Activated naive CD4-positive, alpha-beta T cell treated with anti-CD3 and anti-CD28 coated beads, Interleukin-2, amount 50 U/mL, for 24 hours (primary cell): ENCODE results near the gene ABAT.
"Not testable (repeated sequence)": the region's sequence is repeated elsewhere in the genome, so short reads cannot be mapped to it uniquely, and the experiment has no call there.

Experiments
- H3K27ac Mint-ChIP-seq: one replicate; pipeline ENCODE4 v1.8.0; 2021; ENCODE audit warnings: mild to moderate bottlenecking, mixed read lengths
- H3K27me3 Mint-ChIP-seq: one replicate; pipeline ENCODE4 v1.8.0; 2021; ENCODE audit warnings: mixed read lengths
- H3K36me3 Mint-ChIP-seq: one replicate; pipeline ENCODE4 v1.8.0; 2021; ENCODE audit warnings: mixed read lengths
- H3K4me1 Mint-ChIP-seq: one replicate; pipeline ENCODE4 v1.8.0; 2021; ENCODE audit warnings: mixed read lengths
- H3K4me3 Mint-ChIP-seq: one replicate; pipeline ENCODE4 v1.8.0; 2021; ENCODE audit warnings: mild to moderate bottlenecking, mixed read lengths
- H3K9me3 Mint-ChIP-seq: one replicate; pipeline ENCODE4 v1.8.0; 2021; ENCODE audit warnings: mixed read lengths

Gene ABAT

DNA sequence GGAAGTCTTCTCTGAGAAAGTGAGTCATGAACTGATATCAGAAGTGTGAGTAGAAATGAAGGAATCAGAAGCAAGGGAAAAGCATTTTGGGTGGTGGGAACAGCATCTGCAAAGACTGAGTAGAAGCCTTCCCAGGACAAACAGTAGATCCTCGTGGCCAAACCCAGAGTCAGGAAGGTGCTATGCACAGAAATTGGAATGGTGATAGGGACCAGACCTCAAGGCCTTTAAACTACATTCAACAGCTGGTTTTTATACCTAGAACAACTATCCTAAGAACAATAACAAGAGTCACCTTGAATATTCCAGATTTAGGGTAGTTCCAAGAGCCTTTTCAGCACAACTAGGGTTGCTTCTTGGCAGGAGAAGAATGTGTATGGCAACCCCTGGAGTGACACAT, 15.3 kb downstream of the ABAT start:
- peaks cover 6% of the 10 kb centered on the region for H3K9me3 Mint-ChIP-seq

DNA sequence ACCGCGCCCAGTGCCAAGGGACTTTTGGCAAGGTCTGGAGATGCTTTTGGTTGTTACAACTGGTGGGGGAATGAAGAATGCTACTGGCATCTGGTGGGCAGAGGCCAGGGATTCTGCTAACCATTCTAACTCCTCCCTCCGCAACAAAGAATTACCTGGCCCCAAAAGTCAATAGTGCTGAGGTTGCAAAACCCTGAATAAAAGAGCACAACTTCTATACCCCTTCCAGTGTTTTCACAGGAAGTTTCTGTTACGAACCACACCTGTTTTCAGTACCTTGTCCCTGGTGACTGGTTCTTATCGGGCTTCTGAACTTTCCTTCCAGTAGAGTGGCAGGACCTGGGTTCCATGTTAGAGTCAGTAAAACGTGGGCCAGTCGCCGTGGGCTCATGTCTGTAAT, 17.3 kb downstream of the ABAT start:
- peaks cover 14% of the 10 kb centered on the region for H3K36me3 Mint-ChIP-seq

More for the DNA sequence above, 15.3 kb downstream of the ABAT start:
- H3K27ac Mint-ChIP-seq: no peak overlapping the region
- no peak overlapping the region for H3K4me3 Mint-ChIP-seq
- peaks cover 16% of the 10 kb centered on the region for H3K36me3 Mint-ChIP-seq
- H3K27me3 Mint-ChIP-seq: no peaks in the 10 kb centered on the region
- no peaks in the 10 kb centered on the region for H3K4me1 Mint-ChIP-seq

DNA sequence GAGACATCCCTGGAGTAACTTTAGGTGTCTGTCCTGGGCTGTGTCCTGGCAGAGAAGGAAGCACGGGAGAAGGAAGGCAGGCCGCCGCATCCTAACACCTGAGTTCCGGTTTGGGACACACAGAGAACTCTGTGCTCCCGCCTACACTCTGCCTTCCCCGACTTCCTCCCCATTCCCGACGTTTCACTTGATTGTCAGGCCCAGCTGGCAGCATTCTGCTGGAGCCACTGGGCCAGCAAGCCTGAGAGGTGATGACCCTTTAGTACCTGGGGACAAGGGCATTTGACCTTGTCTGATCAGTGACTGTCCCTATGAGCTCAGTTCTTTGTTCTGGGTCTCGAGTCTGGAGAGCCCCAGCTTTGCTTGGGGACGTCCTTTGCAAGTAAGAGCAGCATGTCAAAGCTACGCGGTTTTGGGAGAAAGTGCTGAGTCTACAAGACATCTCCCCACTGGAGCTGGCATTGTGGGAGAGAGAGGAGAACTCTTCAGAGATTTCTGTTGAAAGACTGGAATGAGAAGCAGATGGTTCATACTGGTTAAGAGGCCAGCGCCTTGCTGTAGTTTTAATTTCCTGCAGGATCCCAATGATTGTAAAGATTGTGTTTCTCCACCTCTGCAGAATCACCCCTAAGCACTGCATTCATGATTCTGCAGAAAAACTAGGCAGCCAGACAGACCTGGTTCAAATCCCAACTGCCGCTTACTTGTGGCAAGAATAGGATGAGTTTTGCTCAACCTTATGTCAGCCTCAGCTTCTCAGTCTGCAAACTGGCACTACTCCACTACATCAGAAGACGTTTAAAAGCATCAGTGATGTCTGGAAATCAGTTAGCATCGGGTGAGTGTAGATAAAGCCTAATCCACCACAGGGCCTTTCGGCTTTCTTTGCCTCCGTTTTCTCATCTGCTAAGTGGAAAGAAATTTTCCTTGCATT, 20.6 kb downstream of the ABAT start:
- no peaks in the 10 kb centered on the region for H3K27me3 Mint-ChIP-seq
- H3K4me3 Mint-ChIP-seq: no peak overlapping the region
- H3K36me3 Mint-ChIP-seq: peaks cover 8% of the 10 kb centered on the region
- H3K9me3 Mint-ChIP-seq: no peaks in the 10 kb centered on the region
- no peaks in the 10 kb centered on the region for H3K4me1 Mint-ChIP-seq
- H3K27ac Mint-ChIP-seq: no peak overlapping the region

More for the DNA sequence above, 17.3 kb downstream of the ABAT start:
- Mint-ChIP-seq H3K4me3 (no peak overlapping the region), H3K27me3 (no peaks in the 10 kb centered on the region), H3K4me1 (no peaks in the 10 kb centered on the region), H3K9me3 (peaks cover 6% of the 10 kb centered on the region), H3K27ac (no peak overlapping the region)

DNA sequence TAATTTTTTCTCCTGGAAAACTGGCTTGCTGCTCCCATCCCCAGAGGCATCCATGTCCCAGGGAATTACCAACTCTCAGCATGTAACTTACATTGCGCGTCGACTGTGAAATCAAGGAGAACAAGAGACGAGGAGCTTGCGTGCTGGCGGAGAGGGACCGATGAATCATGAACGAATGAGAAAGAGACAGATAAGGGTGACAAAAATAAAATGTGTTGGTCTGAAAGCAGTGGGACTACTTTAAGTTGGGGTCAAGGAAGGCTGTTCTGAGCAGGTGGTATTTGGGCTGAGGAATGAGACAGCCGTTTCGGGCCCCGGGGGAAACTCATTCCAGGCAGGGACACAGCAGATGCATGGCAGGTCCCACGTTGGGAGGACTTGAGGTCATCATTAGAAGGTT, 22.5 kb downstream of the ABAT start:
- Mint-ChIP-seq H3K4me1 (no peaks in the 10 kb centered on the region), H3K9me3 (no peaks in the 10 kb centered on the region), H3K36me3 (peaks cover 8% of the 10 kb centered on the region), H3K27me3 (no peaks in the 10 kb centered on the region), H3K27ac (no peak overlapping the region), H3K4me3 (no peak overlapping the region)

DNA sequence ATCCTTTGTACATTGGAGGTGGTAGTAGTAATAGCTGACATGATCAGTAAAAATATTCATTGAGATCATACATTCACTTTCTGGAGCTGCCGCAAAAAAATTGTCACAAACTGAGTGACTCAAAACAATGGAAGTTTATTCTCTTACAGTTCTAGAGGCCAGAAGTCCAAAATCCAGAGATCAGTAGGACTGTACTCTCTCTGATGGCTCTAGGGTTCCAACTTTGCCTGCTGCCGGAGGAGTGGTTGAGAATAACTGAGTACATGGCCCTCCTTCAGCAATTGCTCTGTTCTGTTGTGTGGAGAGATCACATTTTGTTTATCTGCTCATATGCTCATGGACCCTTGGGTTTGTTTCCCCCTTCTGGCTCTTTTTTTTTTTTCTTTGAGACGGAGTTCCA, 23.5 kb downstream of the ABAT start:
- Mint-ChIP-seq H3K9me3 (no peaks in the 10 kb centered on the region), H3K36me3 (peaks cover 8% of the 10 kb centered on the region), H3K4me1 (no peaks in the 10 kb centered on the region)

DNA sequence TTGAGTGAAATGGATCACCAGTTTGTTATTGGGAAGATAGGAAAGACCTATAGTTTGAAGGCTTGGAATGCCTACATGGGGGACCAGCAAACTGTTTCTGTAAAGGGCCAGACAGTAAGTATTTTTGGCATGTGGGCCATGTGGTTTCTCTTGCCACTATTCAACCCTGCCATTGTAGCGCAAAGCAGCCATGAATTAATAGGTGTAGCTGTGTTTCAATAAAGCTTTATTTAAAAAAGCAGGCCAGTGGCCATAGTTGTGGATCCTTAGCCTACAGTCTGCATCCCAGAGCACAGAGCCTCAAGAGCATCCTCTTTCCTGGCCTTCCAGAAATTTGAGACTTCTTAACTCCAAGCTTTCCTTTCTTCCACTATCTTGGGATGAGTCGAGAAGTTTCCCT, 29.3 kb downstream of the ABAT start:
- Mint-ChIP-seq H3K27me3 (no peaks in the 10 kb centered on the region), H3K9me3 (no peaks in the 10 kb centered on the region), H3K4me1 (no peaks in the 10 kb centered on the region), H3K4me3 (no peak overlapping the region), H3K27ac (no peak overlapping the region), H3K36me3 (peaks cover 8% of the 10 kb centered on the region)

More for the DNA sequence above, 23.5 kb downstream of the ABAT start:
- no peak overlapping the region for H3K4me3 Mint-ChIP-seq
- H3K27me3 Mint-ChIP-seq: no peaks in the 10 kb centered on the region
- H3K27ac Mint-ChIP-seq: no peak overlapping the region

DNA sequence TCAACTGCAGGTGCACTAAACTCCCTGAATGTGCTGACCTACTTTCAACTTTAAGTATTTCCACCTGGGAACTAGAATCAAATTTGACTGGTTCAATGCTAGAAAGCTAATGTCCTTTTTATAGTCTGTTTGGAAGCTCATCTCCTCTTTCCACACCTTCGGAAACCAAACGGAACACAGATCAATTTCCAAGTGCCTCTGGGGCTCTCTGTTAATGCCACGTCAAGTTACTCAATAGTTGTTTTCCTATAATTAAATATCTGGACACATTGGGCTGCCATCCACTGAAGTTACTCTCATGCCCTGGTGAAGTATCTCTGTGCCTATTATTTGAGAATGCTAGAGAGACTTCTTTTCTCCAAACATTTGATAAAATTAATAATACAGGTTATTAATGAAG, 29.7 kb downstream of the ABAT start:
- peaks cover 6% of the 10 kb centered on the region for H3K36me3 Mint-ChIP-seq
- no peaks in the 10 kb centered on the region for H3K4me1 Mint-ChIP-seq
- H3K27ac Mint-ChIP-seq: no peak overlapping the region
- H3K4me3 Mint-ChIP-seq: no peak overlapping the region
- no peaks in the 10 kb centered on the region for H3K27me3 Mint-ChIP-seq
- no peaks in the 10 kb centered on the region for H3K9me3 Mint-ChIP-seq

DNA sequence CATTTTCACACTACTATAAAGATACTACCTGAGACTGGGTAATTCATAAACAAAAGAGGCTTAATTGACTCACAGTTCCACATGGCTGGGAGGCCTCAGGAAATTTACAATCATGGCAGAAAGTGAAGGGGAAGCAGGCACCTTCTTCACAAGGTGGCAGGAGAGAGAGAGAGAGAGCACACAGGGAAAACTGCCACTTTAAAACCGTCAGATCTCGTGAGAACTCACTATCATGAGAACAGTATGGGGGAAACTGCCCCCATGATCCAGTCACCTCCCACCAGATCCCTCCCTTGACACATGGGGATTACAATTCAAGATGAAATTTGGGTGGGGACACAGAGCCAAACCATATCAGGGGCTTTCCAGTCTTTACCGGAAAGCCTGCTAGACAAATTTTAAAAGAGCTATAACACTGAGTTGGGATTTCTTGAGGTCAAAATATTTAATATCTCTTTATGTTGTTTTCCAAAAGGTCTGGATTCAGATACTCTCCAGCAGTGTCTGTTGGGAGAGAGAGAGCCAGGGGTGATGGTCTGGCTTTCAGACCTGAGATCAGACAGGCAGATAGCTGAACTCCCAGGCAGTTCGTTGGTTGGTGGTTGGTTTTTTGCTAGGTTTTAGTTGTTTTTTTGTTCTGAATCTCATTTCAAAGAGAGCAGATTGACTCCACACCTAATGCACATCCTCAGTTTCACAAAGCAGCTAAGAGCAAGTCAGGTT, 30.8 kb downstream of the ABAT start:
- not testable (repeated sequence) for H3K36me3 Mint-ChIP-seq, H3K27me3 Mint-ChIP-seq, H3K9me3 Mint-ChIP-seq, H3K4me1 Mint-ChIP-seq, H3K4me3 Mint-ChIP-seq
- H3K27ac Mint-ChIP-seq: peak overlapping the region; percentile 8

DNA sequence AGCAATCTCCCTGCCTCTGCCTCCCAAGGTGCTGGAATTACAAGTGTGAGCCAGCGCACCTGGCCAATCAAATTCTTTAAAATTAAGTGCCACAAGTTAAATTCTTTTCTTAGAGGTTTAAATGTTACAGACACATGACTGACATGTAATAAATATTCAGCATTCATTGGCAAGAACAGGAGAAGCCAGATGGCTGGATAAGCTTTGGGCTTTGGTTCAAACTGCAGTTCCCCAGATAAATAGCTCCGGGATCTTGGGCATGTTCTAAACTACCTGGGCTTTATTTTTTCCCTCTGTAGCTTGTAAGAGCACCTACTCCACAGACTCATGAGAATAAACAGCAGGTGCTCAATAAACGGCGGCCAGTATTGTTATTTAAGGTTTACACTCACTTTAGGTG, 34.1 kb downstream of the ABAT start:
- Mint-ChIP-seq H3K27me3 (no peaks in the 10 kb centered on the region), H3K4me1 (no peaks in the 10 kb centered on the region), H3K4me3 (no peak overlapping the region), H3K27ac (no peak overlapping the region), H3K9me3 (no peaks in the 10 kb centered on the region), H3K36me3 (peaks cover 3% of the 10 kb centered on the region)

DNA sequence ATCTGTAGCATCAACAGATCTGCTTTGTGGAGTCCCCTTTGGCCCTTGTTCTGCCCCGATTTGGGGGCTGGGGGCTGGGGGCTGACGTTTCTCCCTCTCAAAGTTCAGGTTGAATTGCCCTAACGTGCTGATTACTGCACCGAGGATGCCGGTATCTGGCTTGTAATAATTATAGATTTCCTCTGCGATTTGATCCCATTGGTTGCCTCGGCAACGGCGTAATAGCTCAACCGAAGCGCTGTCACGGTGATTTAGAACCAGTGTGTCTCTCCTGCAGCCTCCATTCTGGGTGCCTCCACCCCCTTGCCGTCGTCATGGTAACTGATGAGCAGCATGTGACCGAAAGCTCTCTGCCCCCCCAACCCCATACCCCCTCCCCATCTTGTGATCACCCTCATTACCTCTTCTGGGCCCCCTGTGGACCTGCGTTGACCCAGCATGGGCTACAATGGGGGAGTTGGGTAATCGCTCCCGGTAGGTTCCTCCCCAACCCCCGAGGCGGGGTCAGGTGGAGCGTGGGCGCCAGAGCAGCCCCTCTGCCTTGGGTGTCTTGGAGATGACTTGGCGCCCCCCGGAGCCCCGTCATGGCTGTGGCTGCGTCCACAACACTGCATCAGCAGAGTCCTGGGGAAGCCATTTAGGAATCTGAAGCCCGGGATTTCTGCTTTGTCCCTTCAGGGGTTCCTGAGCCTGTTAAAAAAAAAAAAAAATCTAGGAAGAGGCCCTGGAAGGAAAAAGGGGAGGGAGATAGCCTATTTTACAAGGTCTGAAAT, 38.4 kb downstream of the ABAT start:
- Mint-ChIP-seq H3K27me3 (no peaks in the 10 kb centered on the region), H3K36me3 (peaks cover 10% of the 10 kb centered on the region), H3K9me3 (no peaks in the 10 kb centered on the region), H3K4me1 (no peaks in the 10 kb centered on the region), H3K4me3 (no peak overlapping the region), H3K27ac (no peak overlapping the region)

DNA sequence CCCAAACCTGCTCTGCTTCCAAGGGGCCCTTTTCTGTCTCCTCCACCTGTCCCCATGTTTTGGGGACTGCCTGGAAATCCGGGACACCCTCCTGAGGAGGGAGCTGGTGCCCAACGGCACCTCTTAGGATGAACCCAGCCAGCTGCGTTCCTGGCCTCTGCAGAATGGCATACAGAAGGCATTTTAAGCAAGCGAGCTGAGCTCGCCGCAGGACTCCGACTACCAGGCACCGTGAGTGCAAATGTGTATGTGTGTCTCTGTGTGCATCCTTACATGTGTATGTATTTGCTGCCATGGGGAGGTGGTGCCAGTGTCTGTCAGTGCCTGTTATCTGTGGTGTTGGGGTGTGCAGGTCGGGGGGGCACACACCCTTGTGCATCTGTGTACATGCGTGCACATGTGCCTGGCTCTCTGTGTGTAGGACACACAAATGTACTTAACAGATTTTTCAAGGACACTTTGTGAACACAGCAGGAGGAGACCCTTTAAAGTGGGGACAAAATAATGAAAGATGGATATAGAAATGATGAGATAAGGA, 39.3 kb downstream of the ABAT start:
- peaks cover 11% of the 10 kb centered on the region for H3K36me3 Mint-ChIP-seq
- no peak overlapping the region for H3K27ac Mint-ChIP-seq
- no peaks in the 10 kb centered on the region for H3K4me1 Mint-ChIP-seq
- no peaks in the 10 kb centered on the region for H3K9me3 Mint-ChIP-seq
- H3K27me3 Mint-ChIP-seq: no peaks in the 10 kb centered on the region
- H3K4me3 Mint-ChIP-seq: no peak overlapping the region

DNA sequence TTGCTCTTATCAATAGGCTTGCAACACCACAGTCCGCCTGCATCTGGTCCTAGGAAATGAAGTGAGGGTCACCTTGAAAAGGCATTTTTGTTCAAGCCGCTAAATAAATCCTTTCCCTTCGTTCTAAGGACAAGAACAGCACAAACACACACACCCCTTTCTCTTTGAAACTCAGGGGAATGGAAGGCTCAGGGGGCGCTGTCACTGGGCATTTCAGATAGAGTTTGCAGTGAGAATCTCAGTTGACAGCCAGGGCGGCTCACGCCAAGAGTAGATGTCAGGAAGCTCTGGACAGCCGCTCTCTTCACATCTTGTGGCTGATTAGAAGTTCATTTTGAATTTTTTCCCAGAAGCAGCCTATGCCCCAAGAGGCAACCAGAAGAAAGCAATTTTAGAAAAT, 39.8 kb downstream of the ABAT start:
- Mint-ChIP-seq H3K27me3 (no peaks in the 10 kb centered on the region), H3K9me3 (no peaks in the 10 kb centered on the region), H3K36me3 (peaks cover 11% of the 10 kb centered on the region), H3K4me1 (no peaks in the 10 kb centered on the region), H3K27ac (no peak overlapping the region), H3K4me3 (no peak overlapping the region)

DNA sequence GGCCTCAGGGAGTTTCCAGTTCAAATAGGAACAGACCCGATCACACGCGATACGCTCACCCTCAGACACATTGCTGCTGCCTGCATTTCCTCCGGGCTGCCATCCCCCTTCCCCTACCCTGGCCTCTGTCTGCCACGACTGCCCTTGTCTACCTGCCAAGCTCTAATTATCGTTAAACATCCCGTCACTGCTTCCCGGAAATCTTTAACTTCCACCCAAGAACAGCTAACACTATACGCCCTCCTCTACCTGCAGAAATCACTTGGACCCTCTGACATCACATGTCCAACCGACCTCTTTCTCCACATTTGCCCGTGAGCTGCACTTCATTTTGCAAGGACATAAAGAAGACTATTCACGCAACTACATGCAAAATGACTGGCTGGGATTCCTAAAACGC, 40.4 kb downstream of the ABAT start:
- Mint-ChIP-seq H3K4me1 (no peaks in the 10 kb centered on the region), H3K9me3 (no peaks in the 10 kb centered on the region), H3K27ac (no peak overlapping the region), H3K27me3 (no peaks in the 10 kb centered on the region), H3K4me3 (no peak overlapping the region), H3K36me3 (peaks cover 11% of the 10 kb centered on the region)

DNA sequence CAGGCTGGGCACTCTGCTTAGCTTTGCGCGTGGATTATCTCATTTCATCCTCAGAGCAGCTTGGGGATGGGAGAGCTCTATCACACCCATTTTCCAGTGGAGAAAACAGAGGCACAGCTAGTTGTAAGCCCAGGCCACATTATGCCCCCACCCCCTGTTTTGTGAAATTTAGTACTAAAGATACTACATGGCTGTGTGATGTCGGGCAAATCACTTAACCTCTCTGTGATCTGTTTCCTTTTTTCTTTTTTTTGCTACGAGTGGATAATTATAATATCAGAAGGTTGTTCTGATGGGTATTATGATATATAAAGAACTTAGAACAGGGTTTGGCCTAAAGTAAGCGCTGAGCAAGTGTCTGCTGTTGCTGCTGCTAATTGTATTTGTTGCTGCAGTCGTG, 41.6 kb downstream of the ABAT start:
- Mint-ChIP-seq H3K27me3 (no peaks in the 10 kb centered on the region), H3K27ac (no peak overlapping the region), H3K4me3 (no peak overlapping the region), H3K9me3 (no peaks in the 10 kb centered on the region), H3K4me1 (no peaks in the 10 kb centered on the region), H3K36me3 (peaks cover 11% of the 10 kb centered on the region)

DNA sequence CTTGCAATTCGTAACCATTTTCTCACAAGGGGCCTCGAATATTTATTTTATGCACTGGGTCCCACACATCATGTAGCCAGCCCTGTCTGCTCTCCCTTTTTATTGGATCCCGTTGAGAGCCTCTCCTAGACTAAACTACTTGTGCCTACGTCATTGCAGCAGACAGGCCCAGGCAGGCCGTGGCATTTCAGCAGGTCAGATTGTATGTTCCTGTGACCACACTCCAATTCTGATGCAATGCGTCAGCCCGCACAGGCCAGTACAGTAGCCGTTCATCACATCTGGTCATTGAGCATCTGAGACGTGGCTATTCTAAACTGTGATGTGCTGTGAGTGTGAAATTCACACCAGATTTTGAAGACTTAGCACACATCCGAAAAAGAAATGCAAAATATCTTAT, 42.2 kb downstream of the ABAT start:
- H3K4me1 Mint-ChIP-seq: no peaks in the 10 kb centered on the region
- H3K27ac Mint-ChIP-seq: no peak overlapping the region
- no peaks in the 10 kb centered on the region for H3K27me3 Mint-ChIP-seq
- H3K4me3 Mint-ChIP-seq: no peak overlapping the region
- H3K9me3 Mint-ChIP-seq: no peaks in the 10 kb centered on the region
- H3K36me3 Mint-ChIP-seq: peaks cover 11% of the 10 kb centered on the region
